D341Med (cell line): ENCODE results near the gene NSUN7.
A peak's percentile ranks its signal among the peaks of the same experiment; 100 is the strongest.

Source experiments
- DNase-seq: peaks from one replicate; pipeline ENCODE4 v3.0.0; 2012; ENCODE audit warnings: low spot score

The NSUN7 gene

DNA sequence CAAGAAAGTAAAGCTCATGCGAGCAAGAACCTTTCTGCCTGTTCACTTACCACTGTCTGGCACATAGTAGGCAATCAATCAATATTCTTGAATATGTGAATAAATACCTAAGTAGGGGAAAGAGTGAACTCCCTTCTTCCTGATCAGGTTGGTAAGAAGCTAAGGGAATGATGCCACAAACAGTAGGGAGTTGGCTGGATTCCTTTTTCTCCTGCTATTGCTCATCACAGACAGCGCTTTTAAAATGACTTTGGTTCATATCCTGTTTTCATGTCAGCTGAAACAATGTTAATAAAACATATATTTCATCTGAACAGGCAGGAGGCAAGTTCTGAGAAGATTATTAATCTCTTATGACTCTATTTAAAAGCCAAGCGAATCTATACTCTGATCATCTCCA, 99.2 kb downstream of the NSUN7 start:
- DNase-seq, result no peak

DNA sequence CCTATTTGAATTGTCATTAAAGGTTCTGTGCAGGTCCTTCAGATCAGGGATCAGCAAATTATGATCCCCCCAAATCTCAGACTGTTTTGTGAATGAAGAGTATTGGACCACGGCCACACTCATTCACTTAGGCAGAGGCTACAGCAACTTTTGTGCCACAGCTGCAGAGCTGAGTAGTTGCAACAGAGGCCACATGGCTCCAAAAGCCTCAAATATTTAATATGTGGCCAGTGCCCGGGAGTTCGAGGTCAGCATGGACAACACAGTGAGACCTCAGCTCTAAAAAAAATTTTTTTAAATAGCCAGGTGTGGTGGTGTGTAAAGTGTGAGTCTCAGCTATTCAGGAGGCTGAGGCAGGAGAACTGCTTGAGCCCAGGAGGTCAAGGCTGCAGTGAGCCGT, 100.7 kb downstream of the NSUN7 start:
- no peak for DNase-seq

DNA sequence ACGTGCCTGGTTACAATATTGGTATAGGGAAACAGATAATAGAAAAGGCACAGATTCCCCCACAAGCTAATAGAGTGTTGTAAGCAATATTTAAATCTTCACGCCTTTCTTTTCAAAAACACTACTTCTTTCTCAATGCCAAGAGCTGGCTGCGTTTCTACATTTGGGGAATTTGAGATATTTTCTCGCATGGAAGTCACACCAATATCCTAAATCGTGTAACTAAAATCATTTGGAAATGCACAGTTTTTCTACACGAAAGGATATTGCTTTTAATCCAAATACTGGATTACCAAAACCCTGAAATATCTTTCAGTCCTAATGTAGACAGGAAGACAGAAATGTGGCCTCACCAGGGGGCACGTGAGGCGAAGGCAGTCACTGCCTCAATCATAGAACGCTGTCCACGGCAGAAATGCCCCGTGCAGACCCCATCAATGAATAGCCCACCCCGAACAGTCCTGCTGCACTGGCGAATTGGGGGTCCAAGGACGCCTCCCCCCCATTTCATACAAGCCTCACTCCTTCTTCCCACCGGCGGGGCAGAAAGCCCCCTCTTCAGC, 106.6 kb downstream of the NSUN7 start:
- no peak for DNase-seq

DNA sequence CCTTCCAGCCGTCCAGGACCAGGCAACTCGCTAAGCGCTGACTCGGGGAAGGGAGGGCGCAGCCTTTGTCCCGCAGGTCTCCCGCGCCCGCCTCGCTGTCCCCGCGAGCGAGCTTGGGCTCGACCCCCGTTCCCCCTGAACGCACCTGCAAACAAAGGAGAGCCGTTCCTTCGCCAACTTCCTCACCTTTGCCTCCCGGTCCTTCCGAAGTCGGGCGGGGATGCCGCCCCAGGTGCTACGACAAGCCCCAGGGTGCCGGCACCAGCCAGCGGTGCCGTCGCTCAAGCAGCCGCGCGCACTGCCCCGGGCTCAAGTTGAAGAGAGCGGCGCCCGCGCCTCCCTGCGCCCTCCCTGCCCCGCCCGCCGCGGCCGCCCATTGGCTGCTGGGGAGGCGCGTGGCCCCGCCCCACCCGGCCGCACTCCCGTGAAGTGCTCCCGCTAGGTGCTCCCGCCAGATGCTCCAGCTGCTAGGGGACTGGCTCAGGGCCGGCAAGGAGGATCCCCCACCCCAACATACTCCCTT, 107.1 kb downstream of the NSUN7 start:
- peak; percentile 87 for DNase-seq

DNA sequence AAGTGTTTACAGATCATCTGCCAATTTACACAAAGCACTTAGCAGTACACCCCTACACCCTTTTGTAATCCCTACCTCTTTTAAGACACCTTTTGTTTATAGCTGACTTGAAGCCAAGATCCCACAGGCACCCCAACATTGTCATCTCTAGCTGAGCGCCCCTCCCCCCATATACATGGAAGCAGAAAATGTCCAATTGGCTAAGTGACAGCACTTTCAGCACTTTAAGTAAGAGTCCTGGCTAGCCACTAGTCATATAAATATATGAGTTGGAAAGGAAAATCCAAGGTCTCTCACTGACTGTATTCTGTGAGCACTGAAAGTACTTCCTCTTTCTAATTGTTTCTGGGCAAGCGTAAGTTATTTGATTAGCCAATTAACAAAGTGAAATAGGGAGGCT, 108.2 kb downstream of the NSUN7 start:
- DNase-seq, result no peak

DNA sequence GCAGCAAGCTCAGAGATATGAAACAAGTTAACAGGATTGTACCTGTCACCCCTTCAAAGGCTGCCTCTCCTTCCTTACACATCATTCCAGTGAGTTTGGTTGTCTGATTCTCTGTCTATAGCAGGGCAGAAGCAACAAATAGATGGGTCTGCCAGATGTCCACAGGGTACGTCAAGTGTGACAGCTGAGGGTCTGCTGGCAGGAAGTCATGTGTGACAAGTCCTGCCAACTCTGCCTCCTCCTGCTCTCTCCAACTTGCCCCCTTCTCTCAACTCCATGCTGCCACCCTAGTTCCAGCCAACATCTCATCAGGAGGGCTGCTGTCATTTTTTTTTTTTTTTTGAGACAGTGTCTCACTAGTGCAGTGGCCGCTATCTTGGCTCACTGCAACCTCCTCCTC, 109.2 kb downstream of the NSUN7 start:
- DNase-seq, result no peak
